Pancreas (tissue), 10 donors: ENCODE results near the gene SYNE2. TPM values are rescaled to one million over a fixed set of nuclear protein-coding genes. Genes with fewer than 3 reads are reported as not detected.

Source experiments
- ATAC-seq, 4 donors: fragments of 200-7000 bp; cut with Tn5 transposase; one replicate each; pipeline versions ENCODE4 v1.8.0 to v1.9.1; 2020; ENCODE audit warnings: mild to moderate bottlenecking in 4 of 4, moderate library complexity in 4 of 4
- DNase-seq, 6 donors: peaks; one replicate each; pipeline ENCODE4 v3.0.0-alpha.2; 2020
- FAIRE-seq: peaks from 2 replicates; lab custom pipeline; 2012; peaks lifted over from hg19 to GRCh38; lab: Jason Lieb, UNC
- H3K27ac ChIP-seq, 4 donors: fragments of 200-600 bp; sonication (generic); 1 replicate in 3 of 4; 2 replicates in 1 of 4; pipeline versions ENCODE4 v1.5.0 to v1.8.0; 2020
- H3K27me3 ChIP-seq, 4 donors: fragments of 200-600 bp; one replicate each; pipeline ENCODE4 v1.8.0; 2021
- H3K36me3 ChIP-seq, 3 donors: fragments of 200-600 bp; sonication (generic) in 1 of 3; one replicate each; pipeline versions ENCODE4 v1.5.0 to v1.8.0; 2020 to 2021
- H3K4me1 ChIP-seq, 3 donors: fragments of 200-600 bp; one replicate each; pipeline ENCODE4 v1.8.0; 2021
- H3K4me3 ChIP-seq, 4 donors: fragments of 200-600 bp; sonication (generic) in 2 of 4; one replicate each; pipeline versions ENCODE4 v1.5.0 to v1.8.0; 2020 to 2021
- H3K9me3 ChIP-seq, 4 donors: fragments of 200-600 bp; one replicate each; pipeline ENCODE4 v1.8.0; 2021
- WGBS, 2 donors: extraction: QIAGEN DNeasy Blood & Tissue Kit; methylation state at CpG; one replicate each; pipeline ENCODE4 v1.1.7; 2013; 5-methylcytosine and 5-hydroxymethylcytosine counted together
- intact Hi-C, 3 donors: fragments of 100-400 bp; cut with DNase I; formaldehyde crosslinking; loops; one replicate each; pipeline versions ENCODE4 v1.11.1 to v1.14.2; 2022
- polyA plus RNA-seq, 2 donors: library from polyadenylated mRNA; stranded (reverse); fragments of 200-250 nt; gene quantifications; one replicate each; pipeline ENCODE4 v1.2.3, GENCODE V29; 2013
- total RNA-seq, 6 donors: library from RNA; stranded (reverse); fragmentation: NEBNext Ultra II Directional in 4 of 6; extraction: Animal tissue kit (Norgen Biotek cat#: 25700) in 4 of 6; gene quantifications; one replicate each; pipeline versions ENCODE4 v1.2.1 to v1.2.4, GENCODE V29; 2021 to 2023
- TF ChIP-seq, protein P1 (sequence below), 4 donors: fragments of 200-600 bp; sonication (generic) in 3 of 4; IDR thresholded peaks; one replicate each; pipeline versions ENCODE4 v1.5.0 to v1.8.0; 2021; ENCODE audit warnings: antibody characterized with exemption in 4 of 4
- donor health status: healthy with polysubstance abuse.
- donor health status: DM: no; HTN: no; CAD: no; lungs with moderate emphysema.
- donor health status: DM: no; HTN: no; CAD: no.
- donor health status: control.
- donor health status: control.
- donor health status: Bipolar disorder and iron deficiency.
- donor health status: DM: yes; HTN: yes; CAD: no.
- donor health status: DM: no; HTN: no; CAD: no.
- donor health status: DM: no; HTN: no; CAD: no.
- donor health status: DM: yes; HTN: yes; CAD: no.

Gene SYNE2
- total and polyA plus RNA-seq, 8 donors, result 45.2 to 103 (median 56.6) TPM

DNA sequence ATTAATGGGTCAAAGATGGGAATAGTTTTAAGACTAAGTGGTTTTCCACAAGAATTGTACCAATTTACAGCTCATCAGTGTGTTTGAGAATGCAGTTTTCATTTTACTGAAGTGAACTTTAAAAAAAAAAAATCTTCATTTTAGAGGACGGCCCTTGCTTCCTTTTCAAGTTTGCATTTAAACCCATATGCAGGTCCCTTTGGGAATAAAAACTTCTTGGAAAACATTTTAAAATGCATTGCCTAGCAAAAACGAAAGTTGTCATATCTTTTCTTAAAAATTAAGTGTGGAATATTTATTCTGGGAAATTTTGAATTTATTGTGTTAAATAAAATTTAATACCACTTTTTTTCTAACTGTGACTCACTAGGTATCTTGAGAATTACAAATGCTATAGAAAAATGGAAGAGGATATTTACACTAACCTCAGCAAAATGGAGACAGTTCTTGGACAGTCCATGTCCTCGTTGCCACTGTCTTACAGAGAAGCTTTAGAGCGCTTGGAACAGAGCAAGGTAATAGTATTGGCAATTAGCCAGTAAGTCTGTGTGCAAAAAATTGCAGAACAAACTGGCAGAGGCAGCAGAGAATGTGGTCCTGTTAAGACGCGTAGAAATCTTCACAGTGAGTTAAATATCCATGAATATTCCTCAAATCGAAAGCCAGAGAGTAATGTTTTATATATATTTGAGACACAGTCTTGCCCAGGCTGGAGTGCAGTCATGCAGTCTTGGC is 209.7 kb downstream of the SYNE2 start:
- TF ChIP-seq, protein P1, sequence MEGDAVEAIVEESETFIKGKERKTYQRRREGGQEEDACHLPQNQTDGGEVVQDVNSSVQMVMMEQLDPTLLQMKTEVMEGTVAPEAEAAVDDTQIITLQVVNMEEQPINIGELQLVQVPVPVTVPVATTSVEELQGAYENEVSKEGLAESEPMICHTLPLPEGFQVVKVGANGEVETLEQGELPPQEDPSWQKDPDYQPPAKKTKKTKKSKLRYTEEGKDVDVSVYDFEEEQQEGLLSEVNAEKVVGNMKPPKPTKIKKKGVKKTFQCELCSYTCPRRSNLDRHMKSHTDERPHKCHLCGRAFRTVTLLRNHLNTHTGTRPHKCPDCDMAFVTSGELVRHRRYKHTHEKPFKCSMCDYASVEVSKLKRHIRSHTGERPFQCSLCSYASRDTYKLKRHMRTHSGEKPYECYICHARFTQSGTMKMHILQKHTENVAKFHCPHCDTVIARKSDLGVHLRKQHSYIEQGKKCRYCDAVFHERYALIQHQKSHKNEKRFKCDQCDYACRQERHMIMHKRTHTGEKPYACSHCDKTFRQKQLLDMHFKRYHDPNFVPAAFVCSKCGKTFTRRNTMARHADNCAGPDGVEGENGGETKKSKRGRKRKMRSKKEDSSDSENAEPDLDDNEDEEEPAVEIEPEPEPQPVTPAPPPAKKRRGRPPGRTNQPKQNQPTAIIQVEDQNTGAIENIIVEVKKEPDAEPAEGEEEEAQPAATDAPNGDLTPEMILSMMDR (IDR thresholded peaks at IDR 0.05), result no peak
- Histone ChIP-seq H3K36me3 (no peaks in the 10 kb centered on the region), H3K4me1 (no peaks in the 10 kb centered on the region), H3K4me3 (no peak overlapping the region), H3K9me3 (no peaks in the 10 kb centered on the region), H3K27ac (no peak overlapping the region), H3K27me3 (no peaks in the 10 kb centered on the region)
- intact Hi-C loops, result no loop called here
- 83 to 84% methylated on average over 7 of the region's 7 CpGs for WGBS, 2 donors
- ATAC-seq, result no peak
- FAIRE-seq, result no peak
- no peak for DNase-seq

DNA sequence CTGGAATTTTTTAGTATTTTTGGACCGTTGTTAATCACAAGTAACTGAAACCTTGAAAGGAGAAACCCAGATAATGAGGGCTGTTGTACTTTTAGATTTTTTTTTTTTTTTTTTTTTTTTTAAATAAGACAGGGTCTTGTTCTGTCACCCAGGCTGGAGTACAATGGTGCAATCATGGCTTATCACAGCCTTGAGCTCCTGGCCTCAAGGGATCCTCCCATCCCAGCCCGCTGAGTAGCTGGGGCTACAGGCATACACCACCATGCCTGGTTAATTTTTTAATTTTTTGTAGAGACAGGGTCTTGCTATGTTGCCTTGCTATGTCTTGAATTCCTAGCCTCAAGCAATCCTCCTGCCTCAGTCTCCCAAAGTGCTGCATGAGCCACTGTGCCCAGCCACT is 211.6 kb downstream of the SYNE2 start:
- ATAC-seq (no peak), FAIRE-seq (no peak), DNase-seq (no peak)
- no peak overlapping the region for H3K4me3 ChIP-seq
- H3K9me3 ChIP-seq, result no peaks in the 10 kb centered on the region
- intact Hi-C loops, result no loop called here
- 90 to 92% methylated on average over 2 of the region's 2 CpGs for WGBS, 2 donors
- TF ChIP-seq, protein P1 (IDR thresholded peaks at IDR 0.05), result no peak
- no peak overlapping the region for H3K27ac ChIP-seq
- H3K27me3 ChIP-seq, result no peaks in the 10 kb centered on the region
- no peaks in the 10 kb centered on the region for H3K4me1 ChIP-seq
- no peaks in the 10 kb centered on the region for H3K36me3 ChIP-seq

DNA sequence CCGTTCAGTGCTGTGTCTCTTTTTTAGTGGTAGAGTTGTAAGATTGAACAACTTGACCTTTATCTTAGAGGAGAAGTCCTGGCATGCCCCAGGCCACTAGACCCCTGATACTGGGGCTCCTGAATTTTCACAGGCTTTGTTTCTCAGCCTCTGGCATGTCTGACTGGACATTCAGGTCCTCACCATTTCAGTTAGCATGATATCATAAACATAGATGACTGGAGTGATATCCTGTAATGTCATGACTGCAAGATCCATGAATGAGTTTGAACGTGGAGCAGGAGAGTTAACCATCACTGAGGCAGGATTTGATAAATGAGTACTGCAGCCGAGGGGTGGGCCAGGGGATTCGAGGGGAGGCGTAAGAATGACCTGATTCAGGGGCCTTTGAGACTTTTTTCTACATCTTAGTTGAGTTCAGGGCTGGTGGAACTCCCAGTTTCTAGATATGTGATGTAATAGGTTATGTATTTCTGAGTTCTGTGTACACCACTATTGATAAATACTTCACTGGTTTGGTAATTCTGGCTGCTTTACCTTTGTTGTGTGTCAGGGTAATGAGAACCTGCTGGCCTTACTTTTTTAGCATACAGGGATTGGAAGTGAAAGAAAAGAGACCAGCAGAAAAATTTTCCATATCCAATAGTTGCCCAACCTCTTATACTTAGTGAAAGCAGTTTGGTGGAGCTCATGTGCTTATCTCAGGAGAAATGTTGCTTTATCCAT is 217.0 kb downstream of the SYNE2 start:
- FAIRE-seq (no peak), DNase-seq (no peak), ATAC-seq (peak; percentile 79 to 91 (median 86))
- Histone ChIP-seq H3K27me3 (no peaks in the 10 kb centered on the region), H3K4me1 (no peaks in the 10 kb centered on the region), H3K9me3 (no peaks in the 10 kb centered on the region), H3K27ac (peak overlapping the region; percentile 2 to 62 (median 50)), H3K4me3 (no peak overlapping the region), H3K36me3 (peaks cover 0 to 6% (median 3%) of the 10 kb centered on the region in 3 donors)
- 59 to 62% methylated on average over 5 of the region's 5 CpGs for WGBS, 2 donors
- TF ChIP-seq, protein P1 (IDR thresholded peaks at IDR 0.05), result no peak
- intact Hi-C loops, result no loop called here

DNA sequence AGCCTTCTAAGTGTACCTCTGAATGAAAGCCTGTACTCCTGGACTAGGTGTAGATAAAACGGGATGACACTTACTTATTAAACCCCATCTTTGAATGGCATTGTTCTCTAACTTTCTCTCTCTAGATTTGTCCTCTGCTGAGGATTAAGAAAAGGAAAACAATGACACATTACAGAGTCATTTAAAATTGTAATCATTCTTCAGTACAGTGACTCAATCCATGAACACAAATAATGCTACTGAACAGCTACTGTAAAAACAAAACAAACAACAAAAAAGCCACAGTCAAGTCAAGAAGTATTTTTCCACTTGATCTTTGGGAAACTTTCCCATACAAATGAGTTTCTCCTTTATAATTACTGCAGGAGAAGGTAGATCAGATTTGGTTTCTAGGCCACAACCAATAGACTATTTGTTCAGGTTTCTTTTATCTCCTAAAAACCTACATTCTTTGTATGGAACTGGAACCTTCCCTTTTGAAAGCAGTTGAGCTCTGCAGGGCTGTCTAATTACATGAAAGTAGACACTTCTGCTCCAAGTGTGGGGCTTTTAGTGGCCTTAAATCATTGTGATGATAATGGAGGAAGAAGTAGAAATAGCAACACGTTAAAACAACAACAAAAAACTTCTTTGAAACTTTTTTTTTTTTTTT is 222.3 kb downstream of the SYNE2 start:
- ATAC-seq (no peak), DNase-seq (no peak), FAIRE-seq (no peak)
- Histone ChIP-seq H3K4me3 (no peak overlapping the region), H3K27me3 (no peaks in the 10 kb centered on the region), H3K9me3 (no peaks in the 10 kb centered on the region), H3K27ac (no peak overlapping the region), H3K4me1 (no peaks in the 10 kb centered on the region), H3K36me3 (peaks cover 0 to 6% (median 3%) of the 10 kb centered on the region in 3 donors)
- intact Hi-C loops, result no loop called here
- WGBS, 2 donors, result 68 to 73% methylated on average over 2 of the region's 2 CpGs
- TF ChIP-seq, protein P1 (IDR thresholded peaks at IDR 0.05), result no peak
